GM19043 (cell line): Measurements from ENCODE around the gene ZFHX3.

Experiments used
- ATAC-seq: cut with Tn5 transposase; IDR thresholded peaks from one replicate; pipeline ENCODE4 v1.9.1; 2021; ENCODE audit warnings: low read depth; ENCODE audit not compliant: unreplicated experiment

ZFHX3 gene

DNA sequence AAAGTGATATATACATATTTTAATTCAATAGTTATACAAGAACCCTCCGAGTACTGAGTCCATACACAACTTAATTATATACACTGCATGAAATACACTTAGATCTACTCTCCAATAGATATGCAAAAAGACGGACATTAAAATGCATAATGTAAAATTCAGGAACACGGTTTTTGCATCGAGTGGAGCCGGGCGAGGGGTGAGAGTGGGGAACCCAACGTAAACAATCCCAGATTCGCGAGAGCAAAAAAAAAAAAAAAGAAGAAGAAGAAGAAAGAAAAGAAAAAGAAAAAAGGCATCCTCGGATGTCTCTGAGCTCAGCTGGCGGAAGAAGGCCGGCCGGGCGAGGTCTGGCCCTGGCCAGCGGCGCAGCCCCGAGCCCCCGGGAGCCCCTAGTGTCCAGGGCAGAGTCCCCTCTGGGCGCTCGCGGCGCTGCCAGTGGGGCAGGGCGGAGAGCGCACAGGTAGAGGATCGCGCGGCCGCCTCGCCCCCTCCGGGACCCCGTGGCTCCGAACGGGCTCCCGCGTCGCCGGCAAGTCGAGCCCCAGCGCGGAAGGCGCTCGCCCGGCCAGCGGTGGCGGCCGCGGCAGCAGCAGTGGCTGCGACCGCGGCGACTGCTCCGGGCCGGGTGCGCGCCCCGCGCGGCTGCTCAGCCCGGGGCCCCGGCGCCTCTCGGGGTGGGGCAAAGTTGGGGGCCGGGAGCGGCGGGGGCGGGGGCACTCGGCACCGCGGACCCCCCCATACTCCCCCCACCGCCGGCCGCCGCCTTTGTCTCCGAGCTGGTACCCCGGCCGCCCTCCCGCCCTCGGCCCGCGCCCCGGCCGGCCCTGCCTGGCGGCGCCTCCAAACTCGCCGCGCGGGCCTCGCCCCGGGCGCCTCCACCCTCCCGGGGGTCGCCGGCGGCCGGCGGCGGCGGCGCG is 9.6 kb upstream of the ZFHX3 start:
- peak; percentile 36 for ATAC-seq

DNA sequence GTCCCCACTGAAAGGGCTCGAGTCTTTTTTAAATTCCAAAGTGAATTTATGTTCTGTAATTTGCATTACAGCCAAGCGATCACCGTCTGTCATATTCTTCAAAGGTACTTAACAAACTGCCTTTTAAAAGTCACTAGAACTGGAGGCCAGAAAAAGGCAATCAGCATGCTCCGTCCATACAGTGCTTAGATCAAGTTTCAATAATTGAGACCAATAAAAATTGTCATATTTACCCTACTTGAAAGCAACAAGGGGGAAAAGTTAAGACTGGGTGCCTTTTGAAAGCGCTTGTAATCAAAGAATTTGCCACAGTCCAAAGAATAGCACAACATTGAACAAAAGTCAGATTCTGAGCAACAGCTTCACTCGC is 9.0 kb upstream of the ZFHX3 start:
- ATAC-seq, result no peak

DNA sequence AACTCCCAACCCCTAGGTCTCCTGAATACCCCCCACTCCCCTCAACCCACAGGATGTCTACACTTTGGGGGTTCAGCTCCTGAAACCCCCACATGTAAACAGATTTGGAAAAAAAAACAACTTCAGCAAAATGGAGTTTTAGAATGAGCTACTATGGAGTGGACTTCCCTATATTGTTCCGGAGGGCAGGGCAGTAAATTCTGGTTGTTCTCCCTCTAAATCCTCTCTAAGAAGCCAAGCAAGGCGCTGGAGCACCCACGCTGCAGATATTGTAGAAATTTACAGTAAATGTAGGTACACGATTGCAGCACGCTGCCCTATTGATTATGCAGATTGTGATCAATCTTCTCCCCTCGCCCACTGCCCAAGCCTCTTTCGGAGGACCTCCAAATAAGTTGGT is 8.5 kb upstream of the ZFHX3 start:
- no peak for ATAC-seq

DNA sequence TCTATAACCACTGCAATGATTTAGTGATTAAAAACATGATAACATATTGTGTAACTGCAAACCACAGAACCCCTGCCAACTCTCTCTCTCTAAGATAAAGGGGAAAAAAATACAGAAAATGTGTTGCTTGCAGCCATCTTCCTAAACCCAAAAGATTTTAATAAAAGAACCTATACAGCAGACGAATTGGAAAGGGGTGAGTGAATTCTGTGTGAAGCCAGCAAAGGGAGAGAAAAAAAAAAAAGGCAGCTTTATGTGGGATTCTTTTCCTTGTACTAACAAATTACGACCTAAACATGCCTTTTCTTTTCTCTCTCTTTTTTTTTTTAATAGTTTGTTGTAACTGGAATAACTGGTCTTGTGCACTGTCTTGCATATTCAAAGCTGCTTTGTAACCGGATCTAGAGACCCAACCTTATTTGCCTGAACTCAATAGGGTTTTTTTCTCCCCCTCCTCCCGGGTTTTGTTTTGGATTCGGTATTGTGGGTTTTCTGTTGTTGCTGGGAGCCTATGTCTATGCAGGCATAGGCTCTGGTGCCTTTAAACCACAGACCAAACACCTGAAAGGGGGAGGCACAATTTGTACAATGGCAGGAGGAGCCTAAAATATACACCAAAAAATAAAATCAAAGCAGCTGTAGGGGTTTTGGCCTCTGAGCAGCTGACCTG is 7.0 kb upstream of the ZFHX3 start:
- no peak for ATAC-seq

DNA sequence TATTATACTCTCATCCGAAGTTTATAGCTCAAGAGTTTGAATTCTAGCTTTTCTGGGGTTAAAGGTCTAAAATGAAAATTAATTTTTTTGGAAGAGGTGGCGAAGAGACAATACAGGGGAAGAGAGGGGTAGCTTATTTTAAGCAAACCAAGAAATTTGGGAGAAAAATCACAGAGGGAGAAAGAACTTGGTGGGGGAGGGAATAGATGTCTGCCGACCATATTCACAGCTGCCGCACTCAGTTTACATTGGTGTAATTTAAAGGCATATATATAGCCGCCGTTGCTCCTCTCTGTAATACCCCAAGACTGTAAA is 6.5 kb upstream of the ZFHX3 start:
- ATAC-seq, result no peak

DNA sequence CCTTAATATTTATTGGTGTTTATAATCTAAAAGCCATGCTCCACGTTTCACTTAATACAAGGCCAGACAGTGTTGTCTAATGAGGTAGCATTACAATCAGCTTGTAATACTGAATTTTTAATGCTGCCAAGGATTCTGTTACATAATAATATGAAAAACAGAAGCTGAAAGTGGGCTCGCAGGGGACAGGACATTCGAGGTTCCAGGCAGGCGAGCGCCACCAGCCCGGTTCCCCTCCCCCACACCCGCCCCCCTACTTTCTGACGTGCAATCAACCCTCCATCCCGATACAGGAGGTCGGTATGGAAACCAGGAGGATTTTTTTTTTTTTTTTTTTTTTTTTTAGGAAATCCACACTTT is 6.2 kb upstream of the ZFHX3 start:
- ATAC-seq, result no peak

- no peak for ATAC-seq
Measured at GRCh38 chr16:73053364-73054124, 5.6 kb upstream of the ZFHX3 start.

DNA sequence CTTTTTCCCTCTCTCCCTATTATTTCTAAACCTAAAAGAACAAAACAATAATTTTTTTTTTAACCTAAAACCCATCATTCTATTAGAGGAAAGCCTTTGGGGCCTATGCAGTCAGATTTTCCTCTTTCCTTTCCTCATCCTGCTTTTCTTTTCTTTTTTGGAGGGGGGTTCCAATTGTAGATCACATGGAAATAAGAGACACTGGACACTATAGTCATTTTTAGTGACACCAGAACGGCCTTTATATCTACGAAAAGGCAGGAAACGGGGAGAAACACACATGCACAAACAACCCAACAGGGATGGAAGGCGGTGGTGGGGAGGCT is 5.1 kb upstream of the ZFHX3 start:
- ATAC-seq, result no peak

DNA sequence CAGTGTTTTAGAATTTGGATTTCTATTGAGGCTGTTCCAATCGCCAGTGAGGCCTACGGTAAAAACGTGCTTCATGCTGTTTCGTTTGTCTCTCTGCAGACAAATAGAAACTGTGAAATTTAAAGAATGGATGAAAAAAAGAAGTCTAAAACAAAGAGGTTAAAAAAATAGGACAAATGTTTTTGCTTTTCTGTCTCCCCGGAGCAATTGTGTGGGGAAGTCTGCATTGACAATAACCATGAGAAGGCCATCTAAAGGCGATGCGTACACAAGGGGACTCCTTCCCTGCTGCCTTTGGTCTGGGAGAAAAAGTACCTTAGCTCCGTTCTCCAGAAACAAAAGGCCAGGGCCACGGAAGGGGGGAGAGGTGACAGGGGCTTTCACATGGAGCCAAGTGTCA is 4.6 kb upstream of the ZFHX3 start:
- no peak for ATAC-seq

DNA sequence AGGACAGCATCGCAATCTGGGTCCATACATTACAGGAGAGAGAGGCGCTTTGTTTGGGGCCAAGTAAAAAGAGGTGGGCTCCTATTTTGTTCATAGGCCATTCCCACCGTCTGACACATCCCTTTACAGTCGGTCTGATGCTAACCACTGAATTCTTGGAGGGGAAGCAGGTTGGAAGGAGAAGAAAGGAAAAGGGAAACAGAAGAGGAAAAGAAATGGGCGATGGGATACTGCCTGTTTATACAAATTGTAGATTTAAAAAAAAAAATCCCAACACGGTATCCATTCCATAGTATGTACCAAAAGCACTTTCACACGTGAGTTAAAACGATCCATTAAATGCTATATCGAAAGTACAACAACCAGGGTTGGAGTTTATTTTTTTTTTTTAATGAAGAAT is 4.0 kb upstream of the ZFHX3 start:
- ATAC-seq, result no peak

- ATAC-seq, result no peak
Measured at GRCh38 chr16:73051226-73051625, 3.3 kb upstream of the ZFHX3 start.

DNA sequence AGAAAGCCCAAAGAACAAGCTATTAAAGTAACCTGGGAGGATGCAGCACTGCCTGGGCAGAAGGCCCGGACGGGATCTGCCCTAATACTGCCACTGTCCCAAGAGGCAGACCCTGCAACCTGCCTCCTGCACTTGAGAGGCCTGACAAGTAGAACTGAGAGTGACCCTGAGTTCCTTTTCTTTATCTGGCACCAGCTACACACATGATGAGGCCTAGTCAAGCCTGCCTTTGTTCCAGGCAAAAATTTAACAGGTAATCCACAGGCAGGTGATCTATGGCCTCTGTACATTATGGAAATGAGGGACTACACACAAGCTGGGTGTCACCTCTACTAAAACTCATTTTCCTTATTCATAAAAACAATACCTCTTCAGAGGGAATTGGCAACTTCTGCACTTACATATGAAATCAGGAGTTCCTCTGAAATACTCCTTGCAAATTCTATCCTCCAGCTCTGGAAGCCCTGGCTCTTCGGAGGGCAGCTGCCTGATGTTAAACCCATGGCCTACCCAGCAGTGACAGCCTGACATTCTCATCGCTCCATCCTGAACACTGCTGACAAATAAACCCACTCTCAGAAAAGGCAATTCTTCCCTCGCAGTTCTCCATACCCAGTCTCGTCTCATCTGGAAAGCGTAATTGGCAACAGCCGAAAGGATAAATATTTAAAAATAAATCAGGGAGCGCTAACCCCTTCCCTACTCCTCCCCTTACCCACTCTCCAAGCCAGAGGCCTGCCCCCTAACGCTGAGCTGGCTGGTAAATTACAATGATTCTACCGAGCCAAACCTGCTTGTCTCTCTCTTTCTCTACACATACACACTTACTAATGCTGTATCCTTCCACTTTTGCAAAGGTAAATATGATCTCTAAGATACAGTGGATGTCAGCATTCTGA is 2.5 kb upstream of the ZFHX3 start:
- no peak for ATAC-seq

GRCh38 chr16:73049511-73049910 is 1.6 kb upstream of the ZFHX3 start:
- ATAC-seq, result no peak

- ATAC-seq, result no peak
Measured at GRCh38 chr16:73049091-73049490, 1.2 kb upstream of the ZFHX3 start.

GRCh38 chr16:73048292-73049080 is 558 bp upstream of the ZFHX3 start:
- ATAC-seq, result no peak

DNA sequence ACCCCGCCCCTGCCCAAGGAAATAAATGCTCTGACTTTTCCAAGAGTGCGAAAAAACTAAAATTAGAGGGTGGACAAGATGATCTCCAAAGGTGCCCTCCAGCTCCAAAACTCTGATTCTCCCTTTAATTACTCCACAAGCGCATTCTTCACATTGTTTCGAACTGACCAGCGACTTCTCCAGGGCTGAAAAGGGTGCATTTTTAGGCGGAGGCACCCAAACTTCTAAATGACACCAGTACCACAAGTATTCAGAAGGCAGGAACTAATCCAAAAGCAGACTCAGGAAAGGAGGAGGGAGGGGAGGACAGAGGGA is 750 bp downstream of the ZFHX3 start:
- ATAC-seq, result no peak

DNA sequence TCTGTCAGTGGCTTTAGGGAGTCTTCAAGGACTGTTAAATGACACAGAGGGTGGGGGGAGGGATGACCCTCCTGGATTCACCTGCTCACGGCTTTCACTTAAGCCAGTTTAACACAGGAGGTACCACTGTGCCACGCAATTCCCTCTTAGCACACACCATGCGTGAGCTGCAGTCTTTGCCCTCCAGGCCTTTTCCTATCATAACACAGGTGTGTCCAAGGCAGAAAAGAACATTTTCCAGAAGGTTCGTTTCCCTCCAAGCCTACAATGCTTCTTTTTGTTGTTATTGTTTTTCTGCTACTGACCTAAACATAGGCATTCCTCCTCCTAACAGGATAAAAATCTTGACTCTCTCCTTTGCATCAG is 1.1 kb downstream of the ZFHX3 start:
- ATAC-seq, result no peak

DNA sequence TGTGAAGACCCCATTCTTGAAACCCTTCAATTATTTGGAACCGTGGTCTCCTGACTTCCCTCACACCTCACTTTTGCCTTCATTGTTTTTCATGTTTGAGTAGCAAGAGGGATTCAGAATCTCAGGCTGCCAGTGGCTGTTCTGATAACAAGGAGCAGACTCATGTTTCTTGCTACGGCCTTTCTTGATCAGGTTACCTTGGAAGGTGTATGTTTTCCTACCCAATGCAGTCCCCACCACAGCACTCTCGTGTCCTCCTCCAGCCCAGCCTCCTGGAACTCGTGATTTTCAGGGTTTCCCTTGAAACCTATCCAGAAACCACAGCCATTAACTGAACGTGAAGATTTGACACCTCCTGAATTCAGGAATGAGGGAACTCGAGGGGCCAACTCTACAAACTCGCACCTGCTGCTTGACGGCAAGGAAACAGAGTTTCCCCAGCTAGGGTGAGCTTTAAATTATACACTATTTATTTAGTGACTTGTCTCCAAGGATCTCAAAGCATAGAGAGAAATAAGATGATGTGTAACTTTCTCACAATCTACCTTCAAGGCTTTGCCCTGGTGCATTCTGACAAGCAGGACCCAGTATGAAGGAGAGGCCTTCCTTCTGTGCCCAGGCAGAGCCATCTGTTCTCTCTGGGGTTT is 1.6 kb downstream of the ZFHX3 start:
- no peak for ATAC-seq

DNA sequence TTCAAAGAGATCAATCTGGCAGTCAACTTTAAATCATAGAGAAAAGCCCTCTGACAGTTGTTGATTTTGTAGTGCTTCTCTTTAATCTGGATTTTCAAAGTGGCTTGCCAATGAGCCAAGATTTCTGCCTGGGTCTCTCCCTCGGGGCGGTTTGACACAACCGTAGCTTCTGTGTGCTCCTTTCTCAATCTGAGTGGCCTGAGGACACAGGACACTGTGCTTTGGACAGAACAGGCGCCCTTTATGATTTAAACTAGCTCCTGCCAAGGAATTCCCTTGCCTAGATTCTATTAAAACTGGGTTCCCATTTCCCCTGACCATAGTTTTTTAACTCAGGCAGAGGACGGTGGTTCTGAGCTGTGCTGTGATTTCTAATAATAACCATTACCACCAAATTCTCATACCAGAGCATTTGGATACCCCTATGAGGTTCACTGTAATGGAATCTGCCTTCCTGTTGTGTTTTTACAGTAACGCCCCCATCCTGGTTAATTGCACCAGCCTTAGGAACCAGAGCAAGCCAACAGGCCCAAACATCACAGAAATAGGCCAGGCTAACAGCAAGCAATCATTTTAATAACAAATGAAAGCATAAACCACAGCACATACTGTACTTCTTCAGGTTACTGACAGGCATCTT is 4.0 kb downstream of the ZFHX3 start:
- ATAC-seq, result no peak
